HG03378 (cell line): Measurements from ENCODE around the gene NIM1K.
"Not testable (repeated sequence)": the region's sequence is repeated elsewhere in the genome, so short reads cannot be mapped to it uniquely, and the experiment has no call there.

Source experiments
- ATAC-seq: cut with Tn5 transposase; IDR thresholded peaks from one replicate; pipeline ENCODE4 v1.9.1; 2021; ENCODE audit warnings: mild to moderate bottlenecking, moderate library complexity; ENCODE audit not compliant: unreplicated experiment

NIM1K gene

DNA sequence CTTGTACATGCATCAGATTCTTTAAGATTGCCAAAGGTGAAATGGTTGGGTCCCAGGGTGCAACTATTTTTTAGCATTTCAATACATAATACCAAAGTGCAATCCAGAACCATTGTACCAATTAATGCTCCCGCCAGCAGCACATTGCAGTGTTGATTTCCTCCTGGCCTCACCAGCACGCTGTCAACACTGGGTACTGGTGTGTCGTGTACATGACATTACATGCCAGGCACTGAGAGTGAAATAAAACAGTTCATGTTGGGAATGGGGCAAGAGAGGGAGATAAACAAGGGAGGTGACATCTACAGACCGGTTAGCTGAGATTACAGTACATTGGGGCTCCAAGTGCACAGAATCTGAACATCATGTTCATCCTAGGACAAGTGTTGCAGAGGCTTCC lies 83.4 kb downstream of the NIM1K start:
- ATAC-seq: no peak

DNA sequence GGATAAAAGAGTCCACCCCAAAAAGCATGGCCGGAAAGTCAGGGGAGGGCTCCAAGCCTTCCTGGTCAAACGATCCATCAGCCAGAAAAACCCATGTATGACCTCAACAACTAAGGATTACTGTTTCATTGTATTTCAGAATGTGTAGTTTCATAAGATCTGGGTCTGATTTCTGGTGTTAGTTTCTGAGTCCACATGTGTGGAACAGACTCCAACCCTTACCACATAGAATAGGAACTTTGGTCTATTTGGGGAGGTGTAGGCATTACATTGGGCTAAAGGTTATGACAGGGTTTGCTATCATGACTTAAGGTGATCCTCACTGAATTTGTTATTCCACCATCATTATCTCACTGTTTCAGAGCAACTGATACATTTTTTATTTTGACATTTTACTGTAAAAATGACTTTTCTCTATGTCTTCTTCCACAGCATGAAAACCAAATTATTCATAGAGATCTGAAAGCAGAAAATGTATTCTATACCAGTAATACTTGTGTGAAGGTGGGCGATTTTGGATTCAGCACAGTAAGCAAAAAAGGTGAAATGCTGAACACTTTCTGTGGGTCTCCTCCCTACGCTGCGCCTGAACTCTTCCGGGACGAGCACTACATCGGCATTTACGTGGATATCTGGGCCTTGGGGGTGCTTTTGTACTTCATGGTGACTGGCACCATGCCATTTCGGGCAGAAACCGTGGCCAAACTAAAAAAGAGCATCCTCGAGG lies 87.7 kb downstream of the NIM1K start:
- no peak for ATAC-seq

DNA sequence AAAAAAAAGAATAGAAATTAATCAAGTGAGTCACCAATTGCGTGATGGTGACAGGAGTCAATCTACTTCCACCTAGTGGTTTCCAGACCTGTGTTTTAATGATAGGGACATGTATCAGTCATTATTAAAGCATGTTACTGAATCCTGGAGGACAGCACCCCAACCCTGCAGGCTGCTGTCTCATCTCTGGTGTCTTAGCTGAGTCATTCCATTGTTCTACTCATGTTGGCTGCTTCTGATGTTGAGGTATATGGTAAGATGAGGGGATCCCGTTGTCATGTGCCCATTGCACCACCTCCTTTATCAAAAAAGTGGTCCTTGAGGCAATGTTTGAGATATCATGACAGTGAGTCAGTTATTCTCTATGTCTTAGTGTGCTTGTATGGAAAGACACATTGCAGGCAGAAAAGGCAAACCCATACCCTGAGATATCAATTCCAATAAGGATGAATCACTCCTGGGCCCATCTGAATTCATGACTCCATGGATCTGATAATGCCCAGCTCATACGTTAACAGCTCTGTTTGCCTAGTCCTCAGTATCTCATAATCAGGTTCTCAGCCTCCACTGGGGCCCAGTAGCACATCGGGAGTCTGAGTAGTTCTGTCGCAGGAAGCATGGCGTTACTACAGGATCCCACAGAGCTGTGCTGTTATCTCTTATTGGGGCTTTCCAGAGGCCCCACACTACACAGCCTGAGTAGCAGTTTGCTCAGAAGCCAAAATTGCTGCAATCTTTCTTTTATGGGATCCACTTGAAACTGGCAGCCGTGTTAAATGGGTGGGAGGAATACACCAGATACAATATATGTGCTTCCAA lies 90.0 kb downstream of the NIM1K start:
- ATAC-seq: no peak

DNA sequence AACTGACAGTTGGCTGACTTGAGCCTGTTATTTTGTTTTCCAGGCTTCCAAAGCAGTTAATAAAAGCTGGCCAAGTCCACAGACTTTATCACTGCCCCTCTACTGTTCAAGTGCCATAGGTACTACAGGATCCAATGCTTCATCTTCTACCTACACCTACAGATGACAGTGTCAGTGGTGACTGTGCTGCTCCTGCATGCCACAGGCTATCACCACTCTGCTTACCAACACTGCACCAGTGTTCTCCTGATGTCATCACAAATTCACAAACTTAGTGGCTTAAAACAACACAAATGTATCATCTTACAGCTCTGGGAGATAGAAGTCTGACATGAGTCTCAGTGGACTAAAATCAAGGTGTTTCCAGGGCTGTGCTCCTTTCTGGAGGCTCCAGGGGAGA lies 94.6 kb downstream of the NIM1K start:
- ATAC-seq: no peak

DNA sequence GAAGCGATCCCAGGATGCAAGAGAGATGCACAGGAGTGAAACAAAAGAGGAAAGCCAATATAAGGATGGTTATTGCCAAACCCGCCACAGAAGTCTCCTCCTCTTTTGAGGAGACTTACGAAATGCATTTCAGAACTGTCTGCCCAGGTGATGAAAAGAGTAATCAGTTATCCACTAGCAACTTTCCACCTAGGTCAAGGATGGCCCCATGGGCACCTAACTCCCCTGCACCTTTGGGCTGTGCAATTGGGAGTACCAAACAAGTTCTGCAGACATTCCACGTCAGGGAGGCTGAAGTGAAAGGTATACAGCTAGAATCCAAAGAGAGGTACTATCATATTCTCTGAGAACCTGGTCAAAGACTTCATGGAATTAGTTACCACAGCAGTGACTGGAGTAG lies 95.5 kb downstream of the NIM1K start:
- ATAC-seq: no peak

DNA sequence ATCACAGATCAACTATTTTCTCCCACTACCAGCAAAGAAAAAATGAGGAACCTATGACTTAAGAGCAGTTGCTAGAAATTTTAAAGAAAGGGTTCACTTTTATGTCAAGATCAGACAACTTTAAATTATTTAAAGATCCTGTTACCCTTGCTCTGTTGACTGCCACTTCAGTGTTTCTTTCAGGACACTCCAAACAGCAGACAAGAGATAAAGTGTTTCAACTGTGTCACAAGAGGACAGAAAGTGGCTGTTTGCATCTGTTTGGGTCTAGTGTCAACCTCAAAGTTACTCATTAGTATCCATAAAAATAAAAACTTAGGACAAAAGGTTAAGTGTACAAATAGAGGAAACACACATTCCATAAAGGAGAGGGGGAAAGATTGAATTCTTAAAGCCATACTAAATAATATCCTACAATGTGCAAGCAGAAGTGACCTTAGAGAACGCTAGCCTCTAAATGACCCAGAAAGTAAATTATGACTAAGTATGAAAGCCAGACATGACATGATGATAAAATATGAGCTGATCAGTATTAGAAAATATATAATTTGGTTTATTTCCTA lies 96.3 kb downstream of the NIM1K start:
- no peak for ATAC-seq

DNA sequence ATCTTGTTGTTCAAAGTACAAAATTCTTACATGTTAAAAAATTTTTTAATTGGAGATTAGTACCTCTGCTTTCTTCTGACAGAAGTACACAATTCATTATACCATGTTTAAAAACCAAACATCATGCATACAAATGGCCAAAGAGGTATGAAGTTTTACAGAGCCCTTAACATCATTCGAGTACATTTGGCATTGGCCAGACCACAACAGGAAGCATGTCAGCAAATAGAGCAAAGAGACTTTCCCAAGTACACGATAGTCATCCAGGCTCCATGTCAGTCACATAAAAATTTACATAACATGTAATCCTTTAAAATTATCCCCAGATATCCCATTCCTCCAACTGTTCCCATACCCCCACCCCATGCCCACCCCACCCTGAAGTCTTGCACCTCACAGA lies 98.7 kb downstream of the NIM1K start:
- no peak for ATAC-seq

DNA sequence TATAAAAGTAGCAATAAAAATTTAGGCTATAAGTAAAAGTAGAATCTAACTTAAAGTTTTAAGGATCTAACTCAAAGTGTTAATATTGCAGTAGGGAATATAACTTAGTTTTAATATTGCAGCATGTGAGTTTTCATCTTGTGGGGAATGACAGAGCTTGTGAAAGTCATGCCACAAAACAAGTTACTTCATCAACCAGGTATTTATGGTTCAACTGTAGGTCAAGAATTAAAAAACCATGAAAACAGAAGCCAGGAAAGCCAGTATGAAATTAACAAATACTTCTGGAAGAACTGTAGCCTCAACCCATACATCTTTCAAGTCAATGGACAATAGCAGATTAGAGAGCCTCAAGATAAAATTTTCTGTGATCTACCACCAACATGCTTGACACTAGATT lies 102.2 kb downstream of the NIM1K start:
- no peak for ATAC-seq

DNA sequence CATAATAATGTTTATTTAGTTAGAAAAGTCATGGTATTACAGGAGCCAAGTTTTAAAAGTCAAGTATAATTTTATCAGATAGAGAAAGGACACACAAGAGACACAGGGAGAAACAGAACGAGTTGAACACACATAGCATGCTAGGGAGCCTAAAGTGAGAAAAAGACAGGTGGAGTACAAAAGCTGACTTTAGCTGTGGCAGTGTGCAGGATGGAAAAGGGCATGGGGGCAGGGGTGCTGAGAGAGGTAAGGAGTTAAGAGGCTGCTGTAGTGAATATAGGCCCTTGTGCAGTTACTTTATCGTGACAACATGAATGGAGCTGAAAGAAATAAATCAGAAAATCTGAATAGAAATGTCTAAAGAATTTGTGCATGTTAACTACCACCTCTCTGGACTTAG lies 103.2 kb downstream of the NIM1K start:
- ATAC-seq: no peak

DNA sequence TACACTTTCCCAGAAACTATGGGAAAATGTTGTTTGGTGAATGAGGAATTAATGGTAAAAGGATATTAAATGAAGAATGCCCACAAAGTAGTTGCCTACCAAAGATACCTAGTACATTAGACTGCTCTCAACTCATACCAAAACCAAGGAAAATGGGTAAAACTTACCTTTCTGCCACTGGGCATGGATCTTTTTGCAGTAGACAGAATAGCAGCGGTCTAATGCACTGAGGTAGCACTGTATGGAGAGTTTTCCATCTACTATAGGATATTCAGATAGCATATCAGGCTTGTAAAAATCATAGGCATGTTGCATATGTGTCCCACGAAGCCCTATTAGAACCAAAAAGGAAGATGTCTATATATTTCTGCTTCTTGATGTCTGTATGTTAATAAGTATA lies 104.8 kb downstream of the NIM1K start:
- ATAC-seq: no peak

DNA sequence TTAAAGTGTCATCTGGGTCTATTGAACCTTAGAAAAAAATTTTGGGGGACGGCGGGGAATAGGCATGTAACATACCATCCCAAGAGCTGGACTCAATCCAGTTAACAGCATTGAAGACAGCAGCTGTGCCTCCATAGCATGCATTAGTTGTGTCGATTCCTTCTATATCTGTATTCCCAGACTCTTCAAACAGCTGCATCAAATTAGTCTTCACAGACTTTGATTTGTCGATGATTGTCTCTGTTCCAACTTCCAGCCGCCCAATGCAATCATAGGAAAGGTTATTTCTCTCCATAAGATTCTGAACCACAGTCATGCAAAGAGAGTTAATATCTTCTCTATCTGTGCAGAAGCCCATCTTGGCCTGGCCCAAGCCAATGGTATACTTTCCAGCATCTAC lies 106.4 kb downstream of the NIM1K start:
- no peak for ATAC-seq

DNA sequence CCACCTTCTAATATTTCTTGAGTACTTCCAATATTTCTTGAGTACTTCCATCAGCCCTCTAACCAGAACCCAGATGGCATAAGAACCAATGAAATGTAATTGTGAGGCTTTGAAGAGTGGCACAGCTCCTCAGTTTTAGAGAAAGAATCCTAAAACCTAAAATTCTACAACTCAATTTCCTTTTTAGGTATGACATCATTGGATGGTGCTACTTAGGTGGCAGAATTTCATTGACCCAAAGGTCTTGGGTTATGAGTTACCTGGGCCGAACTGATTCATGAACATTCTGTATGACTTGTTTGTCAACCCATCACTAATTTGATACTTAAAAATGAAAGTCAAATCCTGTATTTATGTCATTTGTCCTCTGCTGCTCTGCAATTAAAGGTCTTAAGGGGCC lies 108.1 kb downstream of the NIM1K start:
- no peak for ATAC-seq

DNA sequence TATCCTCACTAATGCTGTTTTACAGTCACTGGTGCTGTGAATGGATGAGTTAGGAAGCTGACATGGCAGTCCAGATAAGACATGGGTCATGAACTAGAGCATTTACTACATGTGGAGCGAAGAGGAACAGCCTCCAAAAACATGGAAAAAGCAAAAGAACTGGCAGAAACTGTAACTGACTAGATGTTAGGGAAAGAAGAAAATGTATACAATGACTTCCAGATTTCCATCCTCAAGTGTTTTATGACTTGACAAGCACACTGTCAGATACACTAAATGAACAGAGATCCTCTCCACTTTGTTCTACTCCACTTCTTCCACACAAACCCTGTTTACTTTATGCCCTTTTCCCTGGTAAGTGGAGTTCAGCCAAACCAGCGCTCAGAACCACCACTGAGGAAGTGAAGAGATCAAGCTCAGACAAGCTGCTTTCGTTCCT lies 109.6 kb downstream of the NIM1K start:
- no peak for ATAC-seq

DNA sequence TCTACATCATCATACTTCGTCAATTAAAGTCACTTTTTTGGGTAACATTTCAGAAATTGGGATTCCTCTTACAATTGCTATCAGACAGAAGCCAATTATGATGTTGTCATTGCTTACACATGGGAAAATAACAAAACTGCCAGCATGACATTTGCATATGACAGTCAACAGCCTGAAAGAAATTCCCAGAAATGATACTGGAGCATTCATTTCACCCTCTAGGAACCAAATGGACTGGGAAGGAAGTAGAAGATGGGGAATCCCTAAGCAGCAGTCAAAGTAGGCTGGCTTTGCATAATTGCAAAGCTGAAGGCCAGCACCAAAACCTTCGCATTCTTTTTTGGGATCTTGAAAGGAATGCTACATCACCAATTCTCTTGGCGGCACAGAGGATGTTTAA lies 110.5 kb downstream of the NIM1K start:
- ATAC-seq: no peak

DNA sequence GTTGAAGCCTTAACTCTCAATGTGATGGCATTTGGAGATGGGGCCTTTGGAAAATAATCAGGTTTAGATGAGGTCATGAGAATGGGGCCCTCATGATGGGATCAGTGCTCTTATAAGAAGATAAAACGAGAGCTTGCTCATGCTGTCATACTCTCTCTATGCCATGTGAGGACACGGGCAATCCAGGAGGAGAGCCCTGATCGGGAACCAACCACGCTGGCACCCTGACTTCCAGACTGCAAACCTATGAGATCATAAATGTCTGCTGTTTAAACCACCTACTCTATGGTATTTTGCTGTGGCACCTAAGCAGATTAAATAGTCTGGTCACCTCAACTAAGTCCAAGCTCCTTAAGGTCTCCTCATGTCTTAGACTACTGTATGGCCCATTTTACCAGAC lies 111.2 kb downstream of the NIM1K start:
- no peak for ATAC-seq

DNA sequence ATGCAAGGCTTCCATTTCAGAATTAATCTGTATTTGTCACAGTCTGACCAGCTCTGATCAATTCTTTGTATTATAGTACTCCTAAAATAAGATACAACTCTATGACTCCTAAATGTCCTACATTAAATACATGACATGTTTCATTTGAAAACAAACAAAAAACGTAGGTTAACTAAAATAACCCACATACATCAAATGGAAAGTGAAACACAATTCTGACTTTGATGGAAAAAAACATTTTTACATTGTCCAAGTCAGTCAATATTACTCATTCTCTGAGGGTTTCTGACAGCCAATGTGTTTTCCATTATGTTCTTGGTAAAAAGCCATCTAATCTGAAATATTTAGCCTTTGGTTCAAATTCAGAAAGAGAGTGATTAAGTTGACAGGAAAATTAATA lies 112.5 kb downstream of the NIM1K start:
- peak; percentile 57 for ATAC-seq

DNA sequence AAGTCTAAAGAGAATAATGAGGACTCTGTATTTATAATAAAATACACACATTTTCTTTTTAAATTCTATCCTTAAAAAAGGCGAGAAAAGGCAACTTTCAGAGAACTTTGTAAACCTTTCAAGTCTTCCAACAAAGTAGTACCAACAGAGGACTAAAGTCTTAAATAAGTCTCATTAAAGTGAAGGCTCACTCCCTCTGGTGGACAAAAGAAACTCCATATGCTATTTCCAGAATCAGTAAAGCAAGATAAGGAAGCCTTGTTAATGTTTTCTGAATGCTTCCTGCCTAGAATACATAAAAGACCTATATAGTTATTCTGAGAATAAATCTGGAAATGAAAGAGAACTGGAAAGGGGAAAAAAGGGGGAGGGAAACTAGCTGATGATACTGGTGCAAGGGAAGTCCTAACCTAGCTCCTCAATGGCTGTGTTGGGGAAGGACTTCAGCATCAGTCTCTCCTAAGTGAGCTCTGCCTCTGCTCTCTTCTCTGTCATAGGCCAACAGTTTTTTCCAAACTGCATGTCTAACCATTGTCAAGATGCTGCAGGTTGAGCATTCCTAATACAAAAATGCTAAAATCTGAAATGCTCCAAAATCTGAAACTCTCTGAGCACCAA lies 114.0 kb downstream of the NIM1K start:
- ATAC-seq: peak; percentile 49

DNA sequence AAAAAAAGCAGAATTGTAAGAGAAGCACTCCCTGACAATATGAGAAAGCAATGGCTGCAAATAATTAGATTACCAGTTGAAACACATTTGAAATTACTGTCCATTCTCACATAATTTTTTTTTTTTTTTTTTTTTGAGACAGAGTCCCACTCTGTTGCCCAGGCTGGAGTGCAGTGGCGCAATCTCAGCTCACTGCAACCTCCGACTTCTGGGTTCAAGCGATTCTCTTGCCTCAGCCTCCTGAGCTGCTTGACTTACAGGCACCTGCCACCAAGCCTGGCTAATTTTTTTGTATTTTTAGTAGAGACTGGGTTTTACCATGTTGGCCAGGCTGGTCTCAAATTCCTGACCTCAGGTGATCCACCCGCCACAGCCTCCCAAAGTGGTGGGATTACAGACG lies 114.9 kb downstream of the NIM1K start:
- not testable (repeated sequence) for ATAC-seq

DNA sequence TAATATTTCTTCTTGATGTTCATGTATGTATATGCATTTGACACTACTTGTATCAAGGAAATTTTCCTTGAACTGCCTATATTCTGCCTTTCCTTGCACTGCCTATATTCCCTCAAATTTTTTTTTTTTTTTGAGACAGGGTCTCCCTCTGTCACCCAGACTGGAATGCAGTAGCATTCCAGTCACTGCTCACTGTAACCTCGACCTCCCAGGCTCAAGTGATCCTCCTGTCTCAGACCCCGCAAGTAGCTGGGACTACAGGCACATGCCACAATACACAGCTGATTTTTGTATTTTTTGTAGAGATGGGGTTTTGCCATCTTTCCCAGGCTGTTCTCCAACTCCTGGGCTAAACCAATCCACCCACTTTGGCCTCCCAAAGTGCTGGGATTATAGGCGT lies 117.1 kb downstream of the NIM1K start:
- no peak for ATAC-seq

DNA sequence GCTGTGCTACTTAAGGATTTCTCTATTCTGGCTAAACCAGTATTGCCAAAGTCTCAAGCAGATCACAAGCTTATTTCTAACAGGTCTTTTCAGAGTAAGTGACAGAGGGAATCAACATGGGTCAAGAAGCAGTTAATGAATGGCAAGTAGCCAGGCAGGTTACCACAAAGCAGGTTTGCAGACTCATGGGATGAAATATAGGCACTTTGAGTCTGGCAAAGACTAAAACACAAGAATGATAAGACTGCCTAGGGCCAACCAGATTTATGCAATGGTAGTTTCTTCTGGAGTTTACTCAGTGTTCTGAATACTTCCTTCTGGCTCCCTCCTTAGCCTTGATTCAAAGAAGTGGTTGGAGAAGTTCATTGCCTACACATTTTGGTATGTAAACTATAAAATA lies 117.6 kb downstream of the NIM1K start:
- ATAC-seq: no peak

DNA sequence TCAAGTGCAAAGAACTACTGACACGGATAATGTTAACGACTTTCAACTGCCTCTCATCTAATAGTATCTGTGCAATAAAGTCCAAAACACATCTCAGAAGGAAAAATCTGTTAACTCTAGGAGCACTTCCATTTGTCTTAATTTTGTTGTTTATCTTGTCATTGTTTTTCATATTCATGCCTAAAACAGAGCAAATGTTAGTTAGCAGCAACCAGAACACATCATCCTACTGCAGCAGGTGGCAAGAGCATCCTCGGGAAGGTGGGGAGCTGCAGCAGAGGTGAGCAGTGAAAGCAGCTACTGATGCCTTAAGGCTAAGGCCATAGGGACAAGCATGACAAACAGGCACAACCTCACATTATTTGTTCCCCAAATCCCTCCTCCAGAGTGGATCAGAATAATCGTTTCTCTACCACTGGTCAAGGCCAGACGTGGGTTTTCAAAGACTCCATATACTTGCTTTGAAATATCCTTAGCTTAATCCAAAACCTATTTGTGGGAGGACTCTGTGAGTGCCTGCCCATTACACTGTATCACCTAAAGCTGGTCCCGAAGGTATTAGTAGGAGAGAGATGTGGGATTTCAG lies 120.1 kb downstream of the NIM1K start:
- no peak for ATAC-seq
